GM15510 (cell line): ENCODE measurements around the gene CCDC3.

Experiments
- POLR2A ChIP-seq: IDR thresholded peaks from 3 replicates; pipeline ENCODE4 v1.6.1; 2011; ENCODE audit warnings: borderline replicate concordance; ENCODE audit not compliant: insufficient read length; ENCODE audit errors: extremely low read depth

CCDC3 gene

GRCh38 chr10:12872577-12872976, 128.9 kb downstream of the CCDC3 start:
- TF ChIP-seq POLR2A = no peak

- TF ChIP-seq POLR2A = no peak
These were observed 132.1 kb downstream of the CCDC3 start for GRCh38 chr10:12869427-12869826.

GRCh38 chr10:12868229-12868628, 133.3 kb downstream of the CCDC3 start:
- no peak for TF ChIP-seq POLR2A

- TF ChIP-seq POLR2A = no peak
These were observed 139.1 kb downstream of the CCDC3 start for GRCh38 chr10:12862459-12862858.

- no peak for TF ChIP-seq POLR2A
These were observed 146.5 kb downstream of the CCDC3 start for GRCh38 chr10:12854988-12855387.

- TF ChIP-seq POLR2A = no peak
These were observed 148.8 kb downstream of the CCDC3 start for GRCh38 chr10:12852687-12853086.

GRCh38 chr10:12849319-12850181, 152.0 kb downstream of the CCDC3 start:
- TF ChIP-seq POLR2A = no peak

GRCh38 chr10:12848439-12849173, 152.9 kb downstream of the CCDC3 start:
- TF ChIP-seq POLR2A = no peak

- no peak for TF ChIP-seq POLR2A
These were observed 154.0 kb downstream of the CCDC3 start for GRCh38 chr10:12847361-12847975.

- no peak for TF ChIP-seq POLR2A
These were observed 154.8 kb downstream of the CCDC3 start for GRCh38 chr10:12846718-12847117.
